CD8-positive, alpha-beta memory T cell (primary cell): ENCODE results near the gene SUSD5. TPM values are rescaled to one million over a fixed set of nuclear protein-coding genes. Genes with fewer than 3 reads are reported as not detected.

Experiments
- CTCF ChIA-PET: fragments of 350-600 bp; sonication (Branson Sonifier 250); formaldehyde crosslinking; loops from one replicate; lab custom pipeline; 2021; ENCODE audit warnings: antibody characterized with exemption; lab: Charles Lee
- POLR2A ChIA-PET: fragments of 350-600 bp; sonication (Branson Sonifier 250); formaldehyde crosslinking; loops from one replicate; lab custom pipeline; 2021; ENCODE audit warnings: antibody characterized with exemption; lab: Charles Lee
- DNase-seq, 5 donors: peaks; one replicate each; pipeline versions ENCODE4 v3.0.0 to v3.0.0-alpha.2; 2020 to 2022; ENCODE audit warnings: mixed read lengths in 1 of 5
- H3K27ac ChIP-seq: one replicate; pipeline ENCODE4 v1.7.0; 2013; ENCODE audit warnings: low read depth, mild to moderate bottlenecking, low read length, moderate library complexity
- H3K27me3 ChIP-seq: 2 replicates; pipeline ENCODE4 v1.7.0; 2013; ENCODE audit warnings: low read length, mild to moderate bottlenecking; ENCODE audit not compliant: insufficient read depth, poor library complexity, severe bottlenecking
- H3K36me3 ChIP-seq: 2 replicates; pipeline ENCODE4 v1.7.0; 2013; ENCODE audit warnings: mild to moderate bottlenecking, low read length, moderate library complexity; ENCODE audit not compliant: insufficient read depth
- H3K4me1 ChIP-seq: 2 replicates; pipeline ENCODE4 v1.7.0; 2013; ENCODE audit warnings: mild to moderate bottlenecking, low read length, moderate library complexity; ENCODE audit not compliant: insufficient read depth
- H3K4me3 ChIP-seq: 2 replicates; pipeline ENCODE4 v1.7.0; 2013; ENCODE audit warnings: mild to moderate bottlenecking, low read length
- H3K9me3 ChIP-seq: 2 replicates; pipeline ENCODE4 v1.7.0; 2013; ENCODE audit warnings: mild to moderate bottlenecking, low read length
- H3K27ac Mint-ChIP-seq, 8 donors: one replicate each; pipeline ENCODE4 v1.8.0; 2020 to 2021; ENCODE audit warnings: mixed read lengths in 8 of 8, mild to moderate bottlenecking in 6 of 8, inconsistent platforms in 3 of 8, moderate library complexity in 3 of 8
- H3K27me3 Mint-ChIP-seq, 2 donors: one replicate each; pipeline ENCODE4 v1.8.0; 2020 to 2021; ENCODE audit warnings: mixed read lengths in 2 of 2, mild to moderate bottlenecking in 1 of 2, moderate library complexity in 1 of 2
- H3K36me3 Mint-ChIP-seq, 3 donors: one replicate each; pipeline ENCODE4 v1.8.0; 2020 to 2021; ENCODE audit warnings: mixed read lengths in 3 of 3, inconsistent platforms in 1 of 3, mild to moderate bottlenecking in 1 of 3
- H3K4me1 Mint-ChIP-seq, 3 donors: one replicate each; pipeline ENCODE4 v1.8.0; 2020 to 2021; ENCODE audit warnings: mixed read lengths in 3 of 3, inconsistent platforms in 1 of 3, mild to moderate bottlenecking in 1 of 3
- H3K4me3 Mint-ChIP-seq, 7 donors: one replicate each; pipeline ENCODE4 v1.8.0; 2020 to 2021; ENCODE audit warnings: mixed read lengths in 7 of 7, mild to moderate bottlenecking in 6 of 7, moderate library complexity in 4 of 7, inconsistent platforms in 2 of 7
- H3K9me3 Mint-ChIP-seq, 5 donors: one replicate each; pipeline ENCODE4 v1.8.0; 2020 to 2022; ENCODE audit warnings: mixed read lengths in 5 of 5, mild to moderate bottlenecking in 3 of 5, moderate library complexity in 2 of 5, inconsistent platforms in 1 of 5
- polyA plus RNA-seq: library from polyadenylated mRNA; unstranded; fragments of 300-500 nt; fragmentation: Illumina TruSeq; gene quantifications from one replicate; pipeline ENCODE4 v1.2.3, GENCODE V29; 2021
- total RNA-seq, 2 experiments: library from RNA; stranded (reverse); gene quantifications; one replicate each; pipeline ENCODE4 v1.2.3, GENCODE V29; 2021

SUSD5 gene
- total and polyA plus RNA-seq, 3 experiments from 2014 or later: not detected

DNA sequence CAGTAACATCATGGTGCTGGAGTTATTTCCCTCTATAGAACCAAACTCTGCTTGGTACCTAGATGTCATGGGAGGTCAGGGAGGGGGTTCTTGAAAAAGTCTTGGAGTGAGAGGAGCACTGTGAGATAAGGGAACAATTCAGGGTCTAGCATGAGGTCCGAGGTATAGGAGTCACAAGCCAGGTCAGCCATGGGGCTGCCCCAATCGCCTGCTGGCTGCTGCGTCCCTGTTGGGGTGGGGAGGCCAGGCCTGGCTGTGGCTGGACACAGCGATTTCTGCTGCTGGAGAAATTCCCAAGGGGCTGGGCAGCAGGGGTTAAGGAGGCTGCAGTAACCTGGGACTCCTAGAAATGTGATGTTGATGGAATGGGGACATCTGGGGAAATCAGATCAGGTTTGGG is 44.9 kb downstream of the SUSD5 start:
- Mint-ChIP-seq H3K27ac (no peak overlapping the region), H3K27me3 (peaks cover 0 to 5% of the 10 kb centered on the region in 2 donors), H3K4me1 (peaks cover 9 to 12% (median 11%) of the 10 kb centered on the region in 3 donors), H3K36me3 (peaks cover 0 to 4% (median 2%) of the 10 kb centered on the region in 3 donors), H3K9me3 (peaks cover 0 to 7% (median 0%) of the 10 kb centered on the region in 5 donors), H3K4me3 (no peak overlapping the region)
- Histone ChIP-seq H3K27ac (no peak overlapping the region), H3K36me3 (no peaks in the 10 kb centered on the region), H3K27me3 (no peaks in the 10 kb centered on the region), H3K9me3 (no peaks in the 10 kb centered on the region), H3K4me3 (no peak overlapping the region), H3K4me1 (no peaks in the 10 kb centered on the region)
- no peak for DNase-seq
- POLR2A ChIA-PET: no interaction called here
- CTCF ChIA-PET: no interaction called here

DNA sequence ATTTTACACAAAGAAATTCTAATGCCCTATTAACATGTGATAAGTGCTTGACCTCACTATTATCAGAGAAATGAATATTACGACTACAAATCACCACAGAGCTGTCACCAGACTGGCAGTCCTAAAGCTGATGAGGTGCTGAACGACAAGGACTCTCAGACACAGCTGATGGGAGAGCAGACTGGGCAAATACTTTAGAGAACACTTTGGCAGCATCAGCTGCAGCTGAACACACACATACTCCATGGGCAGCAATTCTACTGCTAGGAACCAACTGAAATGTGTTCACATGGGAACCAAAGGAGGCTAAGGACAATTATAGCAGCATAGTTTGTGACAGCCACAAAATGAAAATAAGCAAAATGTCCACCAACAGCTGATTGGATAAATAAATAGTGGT is 45.5 kb downstream of the SUSD5 start:
- Mint-ChIP-seq H3K36me3 (peaks cover 0 to 3% (median 2%) of the 10 kb centered on the region in 3 donors), H3K27ac (peak overlapping the region in 1 of 8 donors; percentile 64), H3K4me3 (no peak overlapping the region), H3K4me1 (peaks cover 9 to 12% (median 11%) of the 10 kb centered on the region in 3 donors), H3K27me3 (peaks cover 0 to 4% of the 10 kb centered on the region in 2 donors), H3K9me3 (peaks cover 0 to 3% (median 0%) of the 10 kb centered on the region in 5 donors)
- H3K36me3 ChIP-seq: no peaks in the 10 kb centered on the region
- ChIA-PET POLR2A (no interaction called here), CTCF (no interaction called here)
- no peaks in the 10 kb centered on the region for H3K9me3 ChIP-seq
- DNase-seq: no peak
- no peaks in the 10 kb centered on the region for H3K4me1 ChIP-seq
- H3K4me3 ChIP-seq: no peak overlapping the region
- H3K27me3 ChIP-seq: no peaks in the 10 kb centered on the region
- H3K27ac ChIP-seq: no peak overlapping the region

DNA sequence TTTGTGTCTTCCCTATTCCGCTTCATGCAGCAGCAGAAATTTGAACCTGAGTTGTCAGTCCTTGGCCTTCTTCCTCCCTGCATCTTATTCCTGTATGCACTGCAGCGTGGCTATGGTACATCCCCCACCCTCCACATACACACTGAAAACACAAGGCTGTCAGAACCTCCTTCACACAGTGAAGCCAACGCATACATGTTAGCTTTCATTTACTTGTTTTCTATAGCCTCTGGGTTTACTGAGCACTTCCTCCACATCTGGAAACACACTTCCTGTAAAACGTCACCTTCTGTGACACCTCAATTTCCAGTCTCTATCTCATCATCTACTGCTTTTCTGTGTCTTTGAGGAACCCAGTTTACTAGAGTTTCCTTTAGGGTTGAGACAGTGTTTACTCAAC is 47.0 kb downstream of the SUSD5 start:
- Mint-ChIP-seq H3K4me3 (no peak overlapping the region), H3K36me3 (no peaks in the 10 kb centered on the region), H3K4me1 (peaks cover 9 to 12% (median 11%) of the 10 kb centered on the region in 3 donors), H3K9me3 (no peaks in the 10 kb centered on the region), H3K27me3 (no peaks in the 10 kb centered on the region), H3K27ac (peak overlapping the region in 5 of 8 donors; percentile 18 to 73 (median 20))
- CTCF ChIA-PET: no interaction called here
- no peak for DNase-seq
- H3K4me1 ChIP-seq: no peaks in the 10 kb centered on the region
- no peak overlapping the region for H3K4me3 ChIP-seq
- POLR2A ChIA-PET: no interaction called here
- H3K27me3 ChIP-seq: no peaks in the 10 kb centered on the region
- no peak overlapping the region for H3K27ac ChIP-seq
- H3K9me3 ChIP-seq: no peaks in the 10 kb centered on the region
- no peaks in the 10 kb centered on the region for H3K36me3 ChIP-seq

DNA sequence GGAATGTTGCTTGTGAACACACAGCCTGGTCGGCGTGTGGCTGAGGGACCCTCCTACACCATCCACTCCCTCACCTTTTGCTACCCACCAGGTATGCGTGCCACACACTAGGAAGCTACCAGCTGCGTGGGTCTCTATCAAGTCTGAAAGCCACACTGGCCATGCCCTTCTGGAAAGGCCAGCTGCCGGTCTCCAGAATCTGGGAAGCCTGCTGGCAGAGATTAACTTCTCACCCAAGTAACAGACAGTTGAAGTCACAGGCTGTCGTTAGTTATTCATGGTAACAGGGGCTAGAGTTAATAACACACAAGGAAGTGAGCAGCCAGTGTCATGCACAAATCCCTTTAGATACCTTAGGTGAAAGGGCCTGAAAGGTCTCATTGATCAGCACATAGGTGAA is 48.1 kb downstream of the SUSD5 start:
- no peak overlapping the region for H3K27ac Mint-ChIP-seq
- peaks cover 9 to 12% (median 11%) of the 10 kb centered on the region in 3 donors for H3K4me1 Mint-ChIP-seq
- Histone ChIP-seq H3K36me3 (no peaks in the 10 kb centered on the region), H3K9me3 (no peaks in the 10 kb centered on the region), H3K27me3 (no peaks in the 10 kb centered on the region), H3K4me1 (no peaks in the 10 kb centered on the region), H3K4me3 (no peak overlapping the region), H3K27ac (no peak overlapping the region)
- H3K27me3 Mint-ChIP-seq: no peaks in the 10 kb centered on the region
- H3K9me3 Mint-ChIP-seq: no peaks in the 10 kb centered on the region
- no peak overlapping the region for H3K4me3 Mint-ChIP-seq
- no peaks in the 10 kb centered on the region for H3K36me3 Mint-ChIP-seq
- no peak for DNase-seq
- ChIA-PET POLR2A (no interaction called here), CTCF (interaction anchor here (0.8 kb wide), 1 partner anchor 23 kb away, joined by 3 read pairs; no protein-coding TSS in a partner anchor)

DNA sequence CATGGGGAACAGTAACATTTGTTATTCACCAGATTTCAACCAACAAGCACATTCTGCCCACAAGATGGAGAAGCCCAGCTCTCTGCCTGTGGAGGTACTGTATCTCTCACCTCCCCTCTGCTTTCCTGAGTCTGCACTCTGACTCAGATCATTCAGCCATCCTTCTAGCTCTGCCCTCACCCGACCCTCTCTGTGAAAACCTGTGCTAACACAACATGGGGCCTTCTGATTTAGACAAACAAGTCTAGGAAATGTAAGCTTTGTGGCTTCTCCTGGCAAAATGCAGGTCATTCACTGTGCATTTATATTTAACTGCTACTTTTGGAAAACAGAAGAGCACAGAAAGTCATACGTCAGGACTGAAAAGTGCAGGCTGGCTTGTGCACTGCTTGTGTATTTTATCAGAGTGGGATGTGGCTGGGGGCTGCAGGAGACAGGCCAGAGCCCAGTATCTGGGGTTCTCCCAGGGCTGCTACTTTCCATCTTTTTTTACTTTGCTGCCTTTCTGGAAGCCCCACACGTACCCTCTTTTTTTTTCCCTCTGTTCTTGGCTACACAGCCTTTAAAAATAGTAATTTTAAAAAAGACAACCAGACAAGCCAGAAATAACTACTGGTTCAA is 50.8 kb downstream of the SUSD5 start:
- POLR2A ChIA-PET: no interaction called here

DNA sequence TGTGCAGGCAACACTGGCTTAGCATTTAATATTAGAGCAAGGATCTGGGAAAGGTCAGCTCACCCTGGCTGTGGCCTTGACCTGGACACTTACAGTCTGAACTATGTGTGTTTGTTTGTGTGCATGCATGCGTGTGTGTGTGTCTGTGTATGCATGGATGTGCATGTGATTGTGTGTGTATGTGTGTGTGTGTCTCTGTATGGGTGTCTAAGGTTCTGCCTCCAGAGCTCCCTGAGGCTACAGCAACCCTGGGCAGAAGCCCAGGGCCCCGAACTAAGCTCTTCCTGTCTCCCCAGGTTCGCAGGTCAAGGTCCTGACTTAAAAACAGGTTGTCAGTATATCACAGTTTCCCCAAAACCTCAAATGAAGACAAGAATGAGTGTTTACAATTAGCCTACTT is 51.3 kb downstream of the SUSD5 start:
- ChIA-PET POLR2A (no interaction called here), CTCF (no interaction called here)
- Histone ChIP-seq H3K4me3 (no peak overlapping the region), H3K27me3 (no peaks in the 10 kb centered on the region), H3K9me3 (no peaks in the 10 kb centered on the region), H3K36me3 (no peaks in the 10 kb centered on the region), H3K27ac (no peak overlapping the region), H3K4me1 (no peaks in the 10 kb centered on the region)
- no peaks in the 10 kb centered on the region for H3K9me3 Mint-ChIP-seq
- no peak overlapping the region for H3K27ac Mint-ChIP-seq
- H3K4me1 Mint-ChIP-seq: peaks cover 9 to 11% (median 10%) of the 10 kb centered on the region in 3 donors
- peaks cover 0 to 1% of the 10 kb centered on the region in 2 donors for H3K27me3 Mint-ChIP-seq
- DNase-seq: no peak
- H3K36me3 Mint-ChIP-seq: no peaks in the 10 kb centered on the region
- no peak overlapping the region for H3K4me3 Mint-ChIP-seq

More for the DNA sequence above, 50.8 kb downstream of the SUSD5 start:
- H3K27me3 Mint-ChIP-seq: no peaks in the 10 kb centered on the region
- CTCF ChIA-PET: no interaction called here
- H3K36me3 Mint-ChIP-seq: no peaks in the 10 kb centered on the region
- H3K4me3 Mint-ChIP-seq: no peak overlapping the region
- H3K27ac Mint-ChIP-seq: no peak overlapping the region
- H3K27me3 ChIP-seq: no peaks in the 10 kb centered on the region
- no peak overlapping the region for H3K4me3 ChIP-seq
- H3K9me3 Mint-ChIP-seq: no peaks in the 10 kb centered on the region
- no peaks in the 10 kb centered on the region for H3K36me3 ChIP-seq
- peaks cover 9 to 12% (median 11%) of the 10 kb centered on the region in 3 donors for H3K4me1 Mint-ChIP-seq
- H3K9me3 ChIP-seq: no peaks in the 10 kb centered on the region
- H3K27ac ChIP-seq: no peak overlapping the region
- no peak for DNase-seq
- H3K4me1 ChIP-seq: no peaks in the 10 kb centered on the region

DNA sequence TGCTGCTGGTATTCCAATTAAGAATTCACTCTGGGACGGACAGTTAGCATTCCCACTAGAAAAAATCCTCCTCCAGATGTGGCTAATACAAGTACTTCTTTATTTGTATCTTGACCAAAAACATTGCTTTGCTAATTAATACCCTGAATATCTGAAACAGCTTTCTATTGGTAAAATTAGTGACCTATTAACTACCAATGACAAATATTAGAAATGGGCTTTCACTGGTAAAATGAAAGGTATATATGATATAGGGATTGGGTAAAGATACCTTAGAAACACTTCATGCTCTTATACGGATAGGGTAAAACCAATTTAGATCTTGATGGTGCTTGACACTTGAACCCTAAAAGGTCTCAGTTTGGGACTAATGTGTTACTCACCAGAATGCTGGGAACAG is 52.5 kb downstream of the SUSD5 start:
- Mint-ChIP-seq H3K27me3 (peaks cover 0 to 11% of the 10 kb centered on the region in 2 donors), H3K27ac (peak overlapping the region in 1 of 8 donors; percentile 78), H3K4me3 (no peak overlapping the region), H3K9me3 (no peaks in the 10 kb centered on the region), H3K36me3 (no peaks in the 10 kb centered on the region), H3K4me1 (no peaks in the 10 kb centered on the region)
- POLR2A ChIA-PET: no interaction called here
- CTCF ChIA-PET: no interaction called here
- H3K27ac ChIP-seq: no peak overlapping the region
- H3K4me1 ChIP-seq: no peaks in the 10 kb centered on the region
- no peaks in the 10 kb centered on the region for H3K27me3 ChIP-seq
- no peak for DNase-seq
- no peaks in the 10 kb centered on the region for H3K9me3 ChIP-seq
- no peak overlapping the region for H3K4me3 ChIP-seq
- no peaks in the 10 kb centered on the region for H3K36me3 ChIP-seq

DNA sequence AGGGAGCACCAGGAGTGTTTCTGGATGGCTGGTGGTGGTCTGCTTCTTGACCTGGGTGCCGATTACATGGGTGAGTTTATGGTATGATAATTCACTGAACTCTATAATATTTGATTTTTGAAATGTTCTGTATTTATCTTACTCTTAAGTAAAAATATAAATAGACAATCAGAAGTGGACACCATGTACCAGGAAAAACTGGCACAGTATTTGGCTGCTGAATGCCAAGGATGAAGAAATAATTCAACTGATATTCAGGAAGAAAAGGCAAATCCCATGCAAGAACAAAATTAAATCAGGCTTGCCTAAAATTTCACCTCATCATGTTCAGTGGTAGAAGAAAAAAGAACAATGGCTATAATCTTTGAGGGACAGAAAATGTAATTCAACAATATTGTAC is 53.2 kb downstream of the SUSD5 start:
- no peaks in the 10 kb centered on the region for H3K27me3 ChIP-seq
- Mint-ChIP-seq H3K4me3 (no peak overlapping the region), H3K9me3 (no peaks in the 10 kb centered on the region), H3K27ac (no peak overlapping the region), H3K4me1 (no peaks in the 10 kb centered on the region), H3K27me3 (peaks cover 0 to 18% of the 10 kb centered on the region in 2 donors), H3K36me3 (no peaks in the 10 kb centered on the region)
- no peak overlapping the region for H3K4me3 ChIP-seq
- no peak overlapping the region for H3K27ac ChIP-seq
- no peaks in the 10 kb centered on the region for H3K9me3 ChIP-seq
- ChIA-PET CTCF (no interaction called here), POLR2A (no interaction called here)
- DNase-seq: no peak
- no peaks in the 10 kb centered on the region for H3K4me1 ChIP-seq
- H3K36me3 ChIP-seq: no peaks in the 10 kb centered on the region
